HepG2 (cell line): ENCODE measurements around the gene ANKS1B. TPM values are rescaled to one million over a fixed set of nuclear protein-coding genes. Genes with fewer than 3 reads are reported as not detected.

Experiments used
- ATAC-seq: fragments of 200-7000 bp; cut with Tn5 transposase; 3 replicates; pipeline ENCODE4 v1.9.1; 2020; ENCODE audit warnings: mild to moderate bottlenecking, moderate library complexity
- BruUV-seq: library from RNA; stranded (reverse); fragments of 400-500 nt; replicated peaks from 2 replicates; lab custom pipeline; 2021; lab: Mats Ljungman, UMichigan
- CTCF ChIA-PET: fragments of 300-600 bp; formaldehyde crosslinking; extraction: SDS; loops from one replicate; lab custom pipeline; 2021; ENCODE audit warnings: low total read pairs, inconsistent platforms, low intra/inter-chr PET ratio; lab: Yijun Ruan, JAX
- POLR2A ChIA-PET: fragments of 350-600 bp; sonication (Branson Sonifier 250); formaldehyde crosslinking; loops from one replicate; lab custom pipeline; 2020; ENCODE audit warnings: antibody characterized with exemption, inconsistent platforms; lab: Yijun Ruan, JAX
- DNase-seq: peaks from one replicate; pipeline ENCODE4 v3.0.0-alpha.2; 2015; ENCODE audit warnings: low spot score
- FAIRE-seq: peaks from 3 replicates; lab custom pipeline; 2011; peaks lifted over from hg19 to GRCh38; lab: Jason Lieb, UNC
- H2AFZ ChIP-seq: one replicate; pipeline ENCODE4 v1.6.1; 2011; ENCODE audit warnings: low read length, inconsistent platforms
- H3K27ac ChIP-seq: fragments of 300-600 bp; 3 replicates; pipeline ENCODE4 v1.8.0; 2011; ENCODE audit warnings: mixed run types, mild to moderate bottlenecking, mixed read lengths, low read length, inconsistent platforms; ENCODE audit not compliant: insufficient read depth; ENCODE audit errors: extremely low read length
- H3K27me3 ChIP-seq, 2 experiments: fragments of 200-600 bp in 1 of 2; 2 replicates in 1 of 2; 3 replicates in 1 of 2; pipeline versions ENCODE4 v1.6.0 to v1.8.0; 2011; ENCODE audit warnings: low read length in 2 of 2, mild to moderate bottlenecking in 2 of 2, moderate library complexity in 2 of 2, inconsistent platforms in 1 of 2; ENCODE audit not compliant: insufficient read depth in 2 of 2, control insufficient read depth in 1 of 2
- H3K36me3 ChIP-seq, 2 experiments: fragments of 200-600 bp in 1 of 2; replicated peaks in 1 of 2; 2 replicates in 1 of 2; 3 replicates in 1 of 2; pipeline versions ENCODE4 v1.5.1 to v1.8.0; 2011; ENCODE audit warnings: low read length in 2 of 2, inconsistent platforms in 1 of 2; ENCODE audit not compliant: insufficient read depth in 2 of 2, control insufficient read depth in 1 of 2
- H3K4me1 ChIP-seq: 2 replicates; pipeline ENCODE4 v1.5.1; 2012; ENCODE audit warnings: low read length, inconsistent platforms; ENCODE audit not compliant: insufficient read depth
- H3K4me2 ChIP-seq: 2 replicates; pipeline ENCODE4 v1.6.0; 2011; ENCODE audit warnings: low read depth, low read length, inconsistent platforms
- H3K4me3 ChIP-seq, 3 experiments: fragments of 200-600 bp in 1 of 3; sonication (generic), shearing (Covaris generic) in 1 of 3; replicated peaks in 1 of 3; 2 replicates each; pipeline ENCODE4 v1.5.1; 2011 to 2016; ENCODE audit warnings: low read length in 3 of 3, inconsistent platforms in 2 of 3, low read depth in 2 of 3, mild to moderate bottlenecking in 2 of 3, control low read depth in 1 of 3, mixed read lengths in 1 of 3; ENCODE audit not compliant: insufficient read depth in 1 of 3
- H3K79me2 ChIP-seq: one replicate; pipeline ENCODE4 v1.6.1; 2011; ENCODE audit warnings: low read length, inconsistent platforms; ENCODE audit not compliant: insufficient read depth
- H3K9ac ChIP-seq: 2 replicates; pipeline ENCODE4 v1.6.0; 2011; ENCODE audit warnings: mild to moderate bottlenecking, low read depth, low read length, inconsistent platforms; ENCODE audit not compliant: insufficient read depth
- H3K9me3 ChIP-seq: 2 replicates; pipeline ENCODE4 v1.5.1; 2012; ENCODE audit warnings: mild to moderate bottlenecking, low read length
- H4K20me1 ChIP-seq: 2 replicates; pipeline ENCODE4 v1.6.0; 2011; ENCODE audit warnings: inconsistent platforms, mild to moderate bottlenecking, low read length, moderate library complexity; ENCODE audit not compliant: insufficient read depth
- ARNTL ChIP-seq: sonication (generic); formaldehyde crosslinking; IDR thresholded peaks from 2 replicates; pipeline ENCODE4 v1.4.0; 2020; ENCODE audit warnings: mild to moderate bottlenecking, missing genetic modification reagents
- GATA4 ChIP-seq: sonication (generic); IDR thresholded peaks from 2 replicates; pipeline ENCODE4 v1.6.1; 2016; ENCODE audit warnings: antibody characterized with exemption, low read depth, borderline replicate concordance
- MLLT10 ChIP-seq: sonication (generic); formaldehyde crosslinking; IDR thresholded peaks from 2 replicates; pipeline ENCODE4 v1.4.0; 2020; ENCODE audit warnings: missing genetic modification reagents
- ZNF281 ChIP-seq: sonication (generic); formaldehyde crosslinking; IDR thresholded peaks from 2 replicates; pipeline ENCODE4 v1.4.0; 2020; ENCODE audit warnings: missing genetic modification reagents, borderline replicate concordance
- WGBS: methylation state at CpG from one replicate; pipeline ENCODE4 v1.1.6; 2017; ENCODE audit warnings: low lambda C conversion rate; 5-methylcytosine and 5-hydroxymethylcytosine counted together
- in situ Hi-C: cut with HindIII; loops from 2 replicates; pipeline ENCODE4 v1.10.0; 2017; ENCODE audit warnings: low pct_unique_long_range_greater_than_20kb; ENCODE audit not compliant: extremely low pct_ligation_motif_present
- intact Hi-C: fragments of 100-400 bp; cut with micrococcal nuclease; formaldehyde crosslinking; loops from one replicate; pipeline ENCODE4 v1.10.0; 2022; ENCODE audit not compliant: unreplicated experiment
- polyA plus RNA-seq, 8 experiments: library from polyadenylated mRNA; depleted of rRNA in 3 of 8; stranded (reverse) in 7 of 8; unstranded in 1 of 8; fragments of >200 nt; fragmentation: Illumina TruSeq in 4 of 8; extraction: Trizol in 4 of 8; gene quantifications; 2 replicates each; pipeline versions ENCODE4 v1.2.1 to v1.2.3, GENCODE V29; 2011 to 2016; ENCODE audit warnings: low read depth in 4 of 8, missing spikeins in 1 of 8, mixed read lengths in 1 of 8; ENCODE audit not compliant: insufficient read depth in 1 of 8
- total RNA-seq, 5 experiments: library from RNA; depleted of rRNA; stranded (reverse); fragments of >200 nt; fragmentation: Illumina TruSeq; extraction: Trizol; gene quantifications; 2 replicates each; pipeline ENCODE4 v1.2.3, GENCODE V29; 2016; ENCODE audit warnings: low read depth in 1 of 5
- TF ChIP-seq, protein P1 (sequence below): IDR thresholded peaks from 2 replicates; pipeline ENCODE4 v1.6.1; 2012; ENCODE audit warnings: low read length, improper control_type of control experiment
- TF ChIP-seq, protein P2 (sequence below): sonication (generic); formaldehyde crosslinking; IDR thresholded peaks from 2 replicates; pipeline ENCODE4 v1.4.0; 2020; ENCODE audit warnings: mild to moderate bottlenecking, missing genetic modification reagents, borderline replicate concordance
- TF ChIP-seq, protein P3 (sequence below): IDR thresholded peaks from 2 replicates; pipeline ENCODE4 v1.6.1; 2016; ENCODE audit warnings: mild to moderate bottlenecking

ANKS1B gene
- total and polyA plus RNA-seq, 2 of the 13 experiments (the other 11 are each of a cell fraction or from before 2014, with no cell fraction given) = 0.15 TPM; not detected in 1

- Histone ChIP-seq H3K9ac (no peak overlapping the region), H2AFZ (no peak overlapping the region), H3K9me3 (peaks cover 16% of the 10 kb centered on the region), H3K36me3 (no peaks in the 10 kb centered on the region), H4K20me1 (no peaks in the 10 kb centered on the region), H3K27me3 (no peaks in the 10 kb centered on the region), H3K4me3 (no peak overlapping the region), H3K4me2 (no peak overlapping the region), H3K27ac (no peak overlapping the region), H3K79me2 (no peaks in the 10 kb centered on the region), H3K4me1 (no peaks in the 10 kb centered on the region)
- ChIA-PET POLR2A (no interaction called here), CTCF (no interaction called here)
- intact Hi-C loops (no loop called here), in situ Hi-C loops (no loop called here)
- ATAC-seq (no peak), DNase-seq (no peak), FAIRE-seq (no peak)
- no TSS peak for BruUV-seq
- WGBS = 1% methylated on average over 5 of the region's 5 CpGs
- TF ChIP-seq, protein P1, sequence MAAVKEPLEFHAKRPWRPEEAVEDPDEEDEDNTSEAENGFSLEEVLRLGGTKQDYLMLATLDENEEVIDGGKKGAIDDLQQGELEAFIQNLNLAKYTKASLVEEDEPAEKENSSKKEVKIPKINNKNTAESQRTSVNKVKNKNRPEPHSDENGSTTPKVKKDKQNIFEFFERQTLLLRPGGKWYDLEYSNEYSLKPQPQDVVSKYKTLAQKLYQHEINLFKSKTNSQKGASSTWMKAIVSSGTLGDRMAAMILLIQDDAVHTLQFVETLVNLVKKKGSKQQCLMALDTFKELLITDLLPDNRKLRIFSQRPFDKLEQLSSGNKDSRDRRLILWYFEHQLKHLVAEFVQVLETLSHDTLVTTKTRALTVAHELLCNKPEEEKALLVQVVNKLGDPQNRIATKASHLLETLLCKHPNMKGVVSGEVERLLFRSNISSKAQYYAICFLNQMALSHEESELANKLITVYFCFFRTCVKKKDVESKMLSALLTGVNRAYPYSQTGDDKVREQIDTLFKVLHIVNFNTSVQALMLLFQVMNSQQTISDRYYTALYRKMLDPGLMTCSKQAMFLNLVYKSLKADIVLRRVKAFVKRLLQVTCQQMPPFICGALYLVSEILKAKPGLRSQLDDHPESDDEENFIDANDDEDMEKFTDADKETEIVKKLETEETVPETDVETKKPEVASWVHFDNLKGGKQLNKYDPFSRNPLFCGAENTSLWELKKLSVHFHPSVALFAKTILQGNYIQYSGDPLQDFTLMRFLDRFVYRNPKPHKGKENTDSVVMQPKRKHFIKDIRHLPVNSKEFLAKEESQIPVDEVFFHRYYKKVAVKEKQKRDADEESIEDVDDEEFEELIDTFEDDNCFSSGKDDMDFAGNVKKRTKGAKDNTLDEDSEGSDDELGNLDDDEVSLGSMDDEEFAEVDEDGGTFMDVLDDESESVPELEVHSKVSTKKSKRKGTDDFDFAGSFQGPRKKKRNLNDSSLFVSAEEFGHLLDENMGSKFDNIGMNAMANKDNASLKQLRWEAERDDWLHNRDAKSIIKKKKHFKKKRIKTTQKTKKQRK = no peak
- TF ChIP-seq, protein P2, sequence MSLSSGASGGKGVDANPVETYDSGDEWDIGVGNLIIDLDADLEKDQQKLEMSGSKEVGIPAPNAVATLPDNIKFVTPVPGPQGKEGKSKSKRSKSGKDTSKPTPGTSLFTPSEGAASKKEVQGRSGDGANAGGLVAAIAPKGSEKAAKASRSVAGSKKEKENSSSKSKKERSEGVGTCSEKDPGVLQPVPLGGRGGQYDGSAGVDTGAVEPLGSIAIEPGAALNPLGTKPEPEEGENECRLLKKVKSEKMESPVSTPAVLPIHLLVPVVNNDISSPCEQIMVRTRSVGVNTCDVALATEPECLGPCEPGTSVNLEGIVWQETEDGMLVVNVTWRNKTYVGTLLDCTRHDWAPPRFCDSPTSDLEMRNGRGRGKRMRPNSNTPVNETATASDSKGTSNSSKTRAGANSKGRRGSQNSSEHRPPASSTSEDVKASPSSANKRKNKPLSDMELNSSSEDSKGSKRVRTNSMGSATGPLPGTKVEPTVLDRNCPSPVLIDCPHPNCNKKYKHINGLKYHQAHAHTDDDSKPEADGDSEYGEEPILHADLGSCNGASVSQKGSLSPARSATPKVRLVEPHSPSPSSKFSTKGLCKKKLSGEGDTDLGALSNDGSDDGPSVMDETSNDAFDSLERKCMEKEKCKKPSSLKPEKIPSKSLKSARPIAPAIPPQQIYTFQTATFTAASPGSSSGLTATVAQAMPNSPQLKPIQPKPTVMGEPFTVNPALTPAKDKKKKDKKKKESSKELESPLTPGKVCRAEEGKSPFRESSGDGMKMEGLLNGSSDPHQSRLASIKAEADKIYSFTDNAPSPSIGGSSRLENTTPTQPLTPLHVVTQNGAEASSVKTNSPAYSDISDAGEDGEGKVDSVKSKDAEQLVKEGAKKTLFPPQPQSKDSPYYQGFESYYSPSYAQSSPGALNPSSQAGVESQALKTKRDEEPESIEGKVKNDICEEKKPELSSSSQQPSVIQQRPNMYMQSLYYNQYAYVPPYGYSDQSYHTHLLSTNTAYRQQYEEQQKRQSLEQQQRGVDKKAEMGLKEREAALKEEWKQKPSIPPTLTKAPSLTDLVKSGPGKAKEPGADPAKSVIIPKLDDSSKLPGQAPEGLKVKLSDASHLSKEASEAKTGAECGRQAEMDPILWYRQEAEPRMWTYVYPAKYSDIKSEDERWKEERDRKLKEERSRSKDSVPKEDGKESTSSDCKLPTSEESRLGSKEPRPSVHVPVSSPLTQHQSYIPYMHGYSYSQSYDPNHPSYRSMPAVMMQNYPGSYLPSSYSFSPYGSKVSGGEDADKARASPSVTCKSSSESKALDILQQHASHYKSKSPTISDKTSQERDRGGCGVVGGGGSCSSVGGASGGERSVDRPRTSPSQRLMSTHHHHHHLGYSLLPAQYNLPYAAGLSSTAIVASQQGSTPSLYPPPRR (CRISPR knock-in tag) = no peak
- no peak for TF ChIP-seq ARNTL (CRISPR knock-in tag)
- TF ChIP-seq, protein P3, sequence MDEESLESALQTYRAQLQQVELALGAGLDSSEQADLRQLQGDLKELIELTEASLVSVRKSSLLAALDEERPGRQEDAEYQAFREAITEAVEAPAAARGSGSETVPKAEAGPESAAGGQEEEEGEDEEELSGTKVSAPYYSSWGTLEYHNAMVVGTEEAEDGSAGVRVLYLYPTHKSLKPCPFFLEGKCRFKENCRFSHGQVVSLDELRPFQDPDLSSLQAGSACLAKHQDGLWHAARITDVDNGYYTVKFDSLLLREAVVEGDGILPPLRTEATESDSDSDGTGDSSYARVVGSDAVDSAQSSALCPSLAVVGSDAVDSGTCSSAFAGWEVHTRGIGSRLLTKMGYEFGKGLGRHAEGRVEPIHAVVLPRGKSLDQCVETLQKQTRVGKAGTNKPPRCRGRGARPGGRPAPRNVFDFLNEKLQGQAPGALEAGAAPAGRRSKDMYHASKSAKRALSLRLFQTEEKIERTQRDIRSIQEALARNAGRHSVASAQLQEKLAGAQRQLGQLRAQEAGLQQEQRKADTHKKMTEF (CRISPR knock-in tag) = no peak
- TF ChIP-seq GATA4 = no peak
- no peak for TF ChIP-seq ZNF281 (CRISPR knock-in tag)
- no peak for TF ChIP-seq MLLT10 (CRISPR knock-in tag)
Observed at GRCh38 chr12:99277591-99278379, 707.0 kb downstream of the ANKS1B start.
